ENCODE data around the gene ZDHHC12.

DNA sequence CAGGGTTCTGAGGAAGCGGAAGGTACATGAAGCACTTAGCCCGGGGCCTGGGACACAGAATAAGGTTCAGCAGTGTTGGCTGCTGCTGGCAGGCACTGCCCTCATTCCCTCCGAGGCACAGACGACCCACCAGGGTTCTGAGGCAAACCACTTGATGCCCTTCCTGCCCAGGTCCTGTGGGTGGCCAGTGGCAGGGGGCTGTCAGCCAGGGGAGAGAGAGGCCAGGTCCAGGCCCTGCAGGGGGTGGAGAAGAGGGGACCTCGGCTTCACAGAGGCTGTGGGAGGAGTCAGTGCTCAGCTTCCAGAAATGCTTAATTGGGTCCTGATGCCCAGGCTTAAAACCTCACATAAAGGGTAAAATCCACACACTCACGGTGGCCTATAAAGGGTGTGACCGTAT, 4.4 kb upstream of the ZDHHC12 start:
- TF ChIP-seq, protein P1, sequence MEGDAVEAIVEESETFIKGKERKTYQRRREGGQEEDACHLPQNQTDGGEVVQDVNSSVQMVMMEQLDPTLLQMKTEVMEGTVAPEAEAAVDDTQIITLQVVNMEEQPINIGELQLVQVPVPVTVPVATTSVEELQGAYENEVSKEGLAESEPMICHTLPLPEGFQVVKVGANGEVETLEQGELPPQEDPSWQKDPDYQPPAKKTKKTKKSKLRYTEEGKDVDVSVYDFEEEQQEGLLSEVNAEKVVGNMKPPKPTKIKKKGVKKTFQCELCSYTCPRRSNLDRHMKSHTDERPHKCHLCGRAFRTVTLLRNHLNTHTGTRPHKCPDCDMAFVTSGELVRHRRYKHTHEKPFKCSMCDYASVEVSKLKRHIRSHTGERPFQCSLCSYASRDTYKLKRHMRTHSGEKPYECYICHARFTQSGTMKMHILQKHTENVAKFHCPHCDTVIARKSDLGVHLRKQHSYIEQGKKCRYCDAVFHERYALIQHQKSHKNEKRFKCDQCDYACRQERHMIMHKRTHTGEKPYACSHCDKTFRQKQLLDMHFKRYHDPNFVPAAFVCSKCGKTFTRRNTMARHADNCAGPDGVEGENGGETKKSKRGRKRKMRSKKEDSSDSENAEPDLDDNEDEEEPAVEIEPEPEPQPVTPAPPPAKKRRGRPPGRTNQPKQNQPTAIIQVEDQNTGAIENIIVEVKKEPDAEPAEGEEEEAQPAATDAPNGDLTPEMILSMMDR (IDR thresholded peaks at IDR 0.05) = no peak
- no peak for TF ChIP-seq POLR2A (IDR thresholded peaks at IDR 0.05)

Measured in testis (tissue), 2 donors.